Endothelial cell of umbilical vein (primary cell): Measurements from ENCODE around the gene TEX47.

ENCODE experiments used
- CTCF ChIP-seq, 2 donors: IDR thresholded peaks; 1 replicate in 1 of 2; 2 replicates in 1 of 2; pipeline ENCODE4 v1.5.1; 2011; ENCODE audit warnings: low read length in 2 of 2, mild to moderate bottlenecking in 2 of 2, moderate library complexity in 2 of 2, control low read depth in 1 of 2, inconsistent platforms in 1 of 2, low read depth in 1 of 2; ENCODE audit not compliant: insufficient read depth in 1 of 2; ENCODE audit errors: extremely low read depth in 1 of 2
- POLR2A ChIP-seq: IDR thresholded peaks from 2 replicates; pipeline ENCODE4 v1.6.1; 2012; ENCODE audit warnings: low read depth, mild to moderate bottlenecking, control low read depth, low read length

GRCh38 chr7:88761779-88762178 is 33.8 kb downstream of the TEX47 start:
- TF ChIP-seq POLR2A, result no peak
- TF ChIP-seq CTCF (IDR thresholded peaks at IDR 0.05; ENCODE audit: extremely low read depth in 1 of 2, insufficient read depth in 1 of 2, low read depth in 1 of 2, low read length in 2 of 2), result no peak
